Spleen (tissue), 11 donors: ENCODE data around the gene AXDND1. TPM values are rescaled to one million over a fixed set of nuclear protein-coding genes. Genes with fewer than 3 reads are reported as not detected.
"Not testable (repeated sequence)": the region's sequence is repeated elsewhere in the genome, so short reads cannot be mapped to it uniquely, and the experiment has no call there.

ENCODE experiments used
- DNase-seq: peaks from one replicate; pipeline ENCODE4 v3.0.0-alpha.2; 2020
- H3K27ac ChIP-seq, 8 donors: fragments of 200-600 bp; sonication (generic) in 7 of 8; 1 replicate in 4 of 8; 2 replicates in 4 of 8; pipeline versions ENCODE4 v1.5.0 to v1.8.0; 2016 to 2021; ENCODE audit warnings: inconsistent platforms in 4 of 8, mild to moderate bottlenecking in 4 of 8, moderate library complexity in 1 of 8
- H3K27me3 ChIP-seq, 7 donors: fragments of 200-600 bp; sonication (generic) in 6 of 7; replicated peaks in 1 of 7; 1 replicate in 4 of 7; 2 replicates in 3 of 7; pipeline versions ENCODE4 v1.5.0 to v1.8.0; 2016 to 2021; ENCODE audit warnings: inconsistent platforms in 3 of 7, mild to moderate bottlenecking in 1 of 7
- H3K36me3 ChIP-seq, 6 donors: fragments of 200-600 bp; sonication (generic) in 5 of 6; 1 replicate in 4 of 6; 2 replicates in 2 of 6; pipeline versions ENCODE4 v1.5.0 to v1.8.0; 2016 to 2021; ENCODE audit warnings: inconsistent platforms in 2 of 6
- H3K4me1 ChIP-seq, 6 donors: fragments of 200-600 bp; sonication (generic) in 5 of 6; 1 replicate in 3 of 6; 2 replicates in 3 of 6; pipeline versions ENCODE4 v1.5.0 to v1.8.0; 2016 to 2021; ENCODE audit warnings: inconsistent platforms in 3 of 6
- H3K4me3 ChIP-seq, 8 donors: fragments of 200-600 bp; sonication (generic) in 7 of 8; 1 replicate in 4 of 8; 2 replicates in 4 of 8; pipeline versions ENCODE4 v1.5.0 to v1.8.0; 2016 to 2021; ENCODE audit warnings: inconsistent platforms in 4 of 8, mild to moderate bottlenecking in 4 of 8, moderate library complexity in 2 of 8
- H3K9me3 ChIP-seq, 8 donors: fragments of 200-600 bp; sonication (generic) in 7 of 8; 1 replicate in 4 of 8; 2 replicates in 4 of 8; pipeline versions ENCODE4 v1.5.0 to v1.8.0; 2016 to 2021; ENCODE audit warnings: inconsistent platforms in 4 of 8
- CTCF ChIP-seq, 11 experiments: fragments of 200-600 bp in 7 of 11; fragments of 450-650 bp in 4 of 11; sonication (generic) in 4 of 11; IDR thresholded peaks in 8 of 11; conservative IDR thresholded peaks in 3 of 11; 1 replicate in 7 of 11; 2 replicates in 4 of 11; pipeline versions ENCODE4 v1.4.0 to v1.8.0; 2016 to 2021; ENCODE audit warnings: antibody characterized with exemption in 11 of 11, inconsistent platforms in 4 of 11, mild to moderate bottlenecking in 1 of 11
- POLR2A ChIP-seq, 3 donors: fragments of 450-650 bp; IDR thresholded peaks; one replicate each; pipeline ENCODE4 v1.5.1; 2017; ENCODE audit warnings: antibody characterized with exemption in 3 of 3, mild to moderate bottlenecking in 1 of 3
- POLR2AphosphoS5 ChIP-seq, 3 donors: sonication (generic); formaldehyde crosslinking; IDR thresholded peaks; one replicate each; pipeline ENCODE4 v1.5.1; 2017; ENCODE audit warnings: antibody characterized with exemption in 3 of 3
- whole genome bisulfite sequencing, 5 donors: extraction: QIAGEN DNeasy Blood & Tissue Kit in 3 of 5; methylation state at CpG; one replicate each; pipeline versions ENCODE4 v1.1.5 to v1.1.7; 2013 to 2018; 5-methylcytosine and 5-hydroxymethylcytosine counted together
- intact Hi-C: fragments of 100-400 bp; cut with DNase I; formaldehyde crosslinking; loops from one replicate; pipeline ENCODE4 v1.15.0; 2023; ENCODE audit warnings: low total_unique reads
- polyA plus RNA-seq, 3 donors: library from polyadenylated mRNA; stranded (reverse); fragments of 200-250 nt; gene quantifications; one replicate each; pipeline ENCODE4 v1.2.1, GENCODE V29; 2013
- total RNA-seq, 7 donors: library from RNA; depleted of rRNA in 3 of 7; stranded (reverse); fragments of >200 nt in 3 of 7; fragmentation: NEBNext Ultra II Directional in 4 of 7; extraction: Animal tissue kit (Norgen Biotek cat#: 25700) in 4 of 7; gene quantifications; one replicate each; pipeline versions ENCODE4 v1.1.0 to v1.2.1, GENCODE V29; 2016 to 2021
- donor health status: healthy with polysubstance abuse.
- donor health status: DM: no; HTN: no; CAD: no; lungs with moderate emphysema.
- donor health status: DM: no; HTN: no; CAD: no.
- donor health status: Bipolar disorder and iron deficiency.
- donor health status: healthy.
- donor health status: DM: no; HTN: no; CAD: no.
- donor health status: DM: yes; HTN: yes; CAD: no.

The AXDND1 gene
- total and polyA plus RNA-seq, 10 donors: 0.19 to 0.66 (median 0.21) TPM; not detected in 6

GRCh38 chr1:179448437-179449149, 82.8 kb downstream of the AXDND1 start:
- intact Hi-C loops: no loop called here
- Histone ChIP-seq H3K27me3 (no peaks in the 10 kb centered on the region), H3K27ac (no peak overlapping the region), H3K9me3 (no peaks in the 10 kb centered on the region), H3K4me3 (no peak overlapping the region), H3K36me3 (no peaks in the 10 kb centered on the region), H3K4me1 (no peaks in the 10 kb centered on the region)
- WGBS, 5 donors: 80 to 90% (median 88%) methylated on average over 14 of the region's 14 CpGs
- TF ChIP-seq POLR2AphosphoS5 (IDR thresholded peaks at IDR 0.05): no peak
- no peak for TF ChIP-seq CTCF (IDR thresholded peaks at IDR 0.05 in 8 of 11, conservative IDR thresholded peaks at IDR 0.05 in 3 of 11)
- no peak for TF ChIP-seq POLR2A (IDR thresholded peaks at IDR 0.05)
- no peak for DNase-seq

GRCh38 chr1:179459606-179460206, 93.9 kb downstream of the AXDND1 start:
- H3K4me1 ChIP-seq, H3K27me3 ChIP-seq, H3K27ac ChIP-seq, H3K36me3 ChIP-seq, H3K4me3 ChIP-seq, intact Hi-C loops, DNase-seq: not testable (repeated sequence)
- peaks cover 0 to 16% (median 2%) of the 10 kb centered on the region in 8 donors for H3K9me3 ChIP-seq
- 84 to 92% (median 89%) methylated on average over 2 of the region's 2 CpGs for WGBS, 5 donors

- intact Hi-C loops, DNase-seq, H3K4me1 ChIP-seq, H3K27me3 ChIP-seq, H3K4me3 ChIP-seq, H3K27ac ChIP-seq, H3K36me3 ChIP-seq: not testable (repeated sequence)
- 90 to 94% (median 92%) methylated on average over 11 of the region's 11 CpGs for WGBS, 5 donors
- H3K9me3 ChIP-seq: peaks cover 0 to 37% (median 12%) of the 10 kb centered on the region in 8 donors
Measured at GRCh38 chr1:179465661-179466060, 99.9 kb downstream of the AXDND1 start.

DNA sequence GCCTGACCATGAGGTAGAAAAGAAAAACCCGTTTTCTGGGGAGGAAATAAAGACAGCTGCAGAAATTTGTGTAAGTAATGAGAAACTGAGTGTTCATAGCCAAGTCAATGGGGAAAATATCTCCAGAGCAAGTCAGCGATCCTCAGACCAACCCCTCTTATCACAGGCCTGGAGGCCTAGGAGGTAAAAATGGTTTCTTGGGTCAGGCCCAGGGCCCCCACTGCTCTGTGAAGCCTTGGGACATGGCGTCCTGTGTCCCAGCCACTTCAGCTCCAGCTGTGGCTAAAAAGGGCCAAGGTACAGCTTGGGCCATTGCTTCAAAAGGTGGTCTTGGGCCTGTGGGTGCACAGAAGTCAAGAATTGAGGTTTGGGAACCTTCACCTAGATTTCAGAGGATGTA, 108.9 kb downstream of the AXDND1 start:
- intact Hi-C loops: no loop called here
- no peak for TF ChIP-seq CTCF (IDR thresholded peaks at IDR 0.05 in 8 of 11, conservative IDR thresholded peaks at IDR 0.05 in 3 of 11)
- TF ChIP-seq POLR2AphosphoS5 (IDR thresholded peaks at IDR 0.05): no peak
- no peak for TF ChIP-seq POLR2A (IDR thresholded peaks at IDR 0.05)
- Histone ChIP-seq H3K27ac (no peak overlapping the region), H3K36me3 (no peaks in the 10 kb centered on the region), H3K4me1 (no peaks in the 10 kb centered on the region), H3K27me3 (no peaks in the 10 kb centered on the region), H3K9me3 (peaks cover 4 to 64% (median 58%) of the 10 kb centered on the region in 8 donors), H3K4me3 (no peak overlapping the region)
- no peak for DNase-seq
- WGBS, 5 donors: 70 to 83% (median 76%) methylated on average over 3 of the region's 3 CpGs

GRCh38 chr1:179476484-179476883, 110.7 kb downstream of the AXDND1 start:
- intact Hi-C loops: no loop called here
- Histone ChIP-seq H3K9me3 (peaks cover 4 to 74% (median 64%) of the 10 kb centered on the region in 8 donors), H3K27me3 (no peaks in the 10 kb centered on the region), H3K4me1 (no peaks in the 10 kb centered on the region), H3K4me3 (no peak overlapping the region), H3K36me3 (no peaks in the 10 kb centered on the region), H3K27ac (no peak overlapping the region)
- WGBS, 5 donors: 10 to 61% (median 47%) methylated on average over 2 of the region's 2 CpGs
- DNase-seq: no peak
- TF ChIP-seq CTCF (IDR thresholded peaks at IDR 0.05 in 8 of 11, conservative IDR thresholded peaks at IDR 0.05 in 3 of 11) (no peak), POLR2AphosphoS5 (IDR thresholded peaks at IDR 0.05) (no peak), POLR2A (IDR thresholded peaks at IDR 0.05) (no peak)
